Measurements from ENCODE around the gene USH1C.

The USH1C gene

GRCh38 chr11:17543574-17544180, 539 bp downstream of the USH1C start:
- TF ChIP-seq CTCF (IDR thresholded peaks at IDR 0.05; ENCODE audit: extremely low read depth, missing control alignments), result no peak
- no peak for DNase-seq (ENCODE audit: low spot score)

GRCh38 chr11:17543041-17543440, 1.2 kb downstream of the USH1C start:
- DNase-seq (ENCODE audit: low spot score), result no peak
- TF ChIP-seq CTCF (IDR thresholded peaks at IDR 0.05; ENCODE audit: extremely low read depth, missing control alignments), result no peak

- no peak for DNase-seq (ENCODE audit: low spot score)
- TF ChIP-seq CTCF (IDR thresholded peaks at IDR 0.05; ENCODE audit: extremely low read depth, missing control alignments), result no peak
Measured at GRCh38 chr11:17542249-17542648, 2.0 kb downstream of the USH1C start.

GRCh38 chr11:17541330-17541885, 2.8 kb downstream of the USH1C start:
- no peak for DNase-seq (ENCODE audit: low spot score)
- no peak for TF ChIP-seq CTCF (IDR thresholded peaks at IDR 0.05; ENCODE audit: extremely low read depth, missing control alignments)

GRCh38 chr11:17540807-17541206, 3.4 kb downstream of the USH1C start:
- DNase-seq (ENCODE audit: low spot score), result no peak
- no peak for TF ChIP-seq CTCF (IDR thresholded peaks at IDR 0.05; ENCODE audit: extremely low read depth, missing control alignments)

- TF ChIP-seq CTCF (IDR thresholded peaks at IDR 0.05; ENCODE audit: extremely low read depth, missing control alignments), result no peak
- DNase-seq (ENCODE audit: low spot score), result no peak
Measured at GRCh38 chr11:17538731-17539130, 5.5 kb downstream of the USH1C start.

GRCh38 chr11:17538054-17538453, 6.2 kb downstream of the USH1C start:
- no peak for TF ChIP-seq CTCF (IDR thresholded peaks at IDR 0.05; ENCODE audit: extremely low read depth, missing control alignments)
- no peak for DNase-seq (ENCODE audit: low spot score)

Measured in GM20000 (cell line).